ENCODE measurements around the gene RGS8.

The RGS8 gene, protein sequence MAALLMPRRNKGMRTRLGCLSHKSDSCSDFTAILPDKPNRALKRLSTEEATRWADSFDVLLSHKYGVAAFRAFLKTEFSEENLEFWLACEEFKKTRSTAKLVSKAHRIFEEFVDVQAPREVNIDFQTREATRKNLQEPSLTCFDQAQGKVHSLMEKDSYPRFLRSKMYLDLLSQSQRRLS

DNA sequence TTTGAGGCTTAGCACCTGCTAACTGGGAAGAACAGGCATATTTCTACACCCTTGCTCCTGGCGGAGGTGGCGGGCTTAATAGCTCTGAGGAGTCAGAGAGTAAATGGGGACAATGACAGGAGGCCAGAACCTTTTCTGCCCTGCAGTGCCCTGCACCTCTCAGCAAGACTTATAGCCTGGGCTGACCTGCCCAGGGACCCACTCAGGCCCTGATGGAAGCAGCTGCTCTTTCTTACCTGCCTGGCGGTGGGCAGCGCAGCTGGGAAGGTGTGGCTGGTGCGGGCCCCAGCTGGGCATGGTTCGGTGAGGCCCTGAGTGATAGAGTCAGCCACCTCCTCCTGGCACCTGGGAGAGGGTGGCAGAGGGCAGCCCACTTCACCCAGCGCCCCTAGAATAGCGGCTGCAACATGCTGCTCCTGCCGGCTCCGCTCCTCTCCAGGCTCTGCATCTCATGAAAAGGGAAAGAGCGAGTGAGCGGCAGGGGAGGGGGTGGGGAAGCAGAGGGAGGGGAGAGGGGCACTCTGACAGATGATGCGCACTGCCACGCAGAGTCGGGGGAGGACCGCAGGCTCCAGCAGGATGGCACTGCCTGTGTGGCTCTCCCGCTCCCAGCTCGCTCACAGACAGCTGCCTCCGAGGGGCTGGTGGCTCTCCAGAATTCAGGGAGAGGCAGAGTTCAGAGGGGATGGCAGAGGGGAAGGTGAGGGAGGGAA is at the start of gene RGS8:
Gene RGS8, minus strand, starts transcription at position 472 of the 713 bp plus-strand sequence. CDS start 14,938 bp downstream, outside the sequence.
- Histone ChIP-seq H3K9me3 (ENCODE audit: control insufficient read depth, insufficient read depth, low read length) (no peaks in the 10 kb centered on the region), H3K9ac (ENCODE audit: low read depth, low read length) (no peak within 1 kb of the TSS), H3K27me3 (ENCODE audit: control insufficient read depth, insufficient read depth, low read length) (peaks cover 62% of the 10 kb centered on the region), H3K36me3 (ENCODE audit: control insufficient read depth, insufficient read depth, low read length) (no peaks in the 10 kb centered on the region), H3K4me1 (ENCODE audit: control insufficient read depth, insufficient read depth, low read length) (peaks cover 3% of the 10 kb centered on the region), H3K4me3 (ENCODE audit: low read depth, low read length) (peak within 1 kb of the TSS; percentile 39)

DNA sequence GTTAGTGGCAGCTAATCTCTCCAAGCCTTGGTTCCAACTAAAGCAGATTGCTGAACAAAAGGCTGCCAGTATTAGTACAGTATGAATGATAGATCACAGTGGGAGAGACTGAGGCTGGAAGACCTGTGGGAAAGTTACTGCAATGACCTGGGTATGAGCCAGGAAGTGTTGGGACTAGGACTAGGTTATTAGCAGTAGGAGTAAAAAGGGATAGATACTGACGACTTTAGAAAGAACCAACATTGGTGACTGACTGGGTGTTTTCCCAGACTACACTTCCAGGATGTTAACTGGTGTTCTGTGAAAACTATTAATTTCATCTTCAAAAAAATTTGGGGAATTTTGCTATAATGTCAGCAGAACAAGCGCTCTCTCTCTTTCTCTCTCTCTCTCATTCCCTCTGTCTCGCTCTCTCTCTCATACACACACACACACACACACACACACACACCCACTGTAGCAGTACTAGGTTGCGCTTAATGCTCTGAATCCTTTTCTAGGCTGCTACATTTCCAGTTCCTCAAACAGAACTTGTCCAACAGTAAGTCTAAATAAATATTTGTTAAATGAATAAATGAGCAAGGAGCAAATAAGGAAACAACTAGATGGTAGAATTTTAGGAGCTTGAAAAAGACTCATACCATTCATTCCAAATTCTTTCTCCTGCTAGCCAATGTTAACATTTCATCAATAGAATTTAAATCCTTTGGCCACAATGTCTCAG is 47.6 kb upstream of the RGS8 start:
- H3K27me3 ChIP-seq (ENCODE audit: control insufficient read depth, insufficient read depth, low read length): no peaks in the 10 kb centered on the region
- H3K9ac ChIP-seq (ENCODE audit: low read depth, low read length): no peak overlapping the region
- H3K9me3 ChIP-seq (ENCODE audit: control insufficient read depth, insufficient read depth, low read length): no peaks in the 10 kb centered on the region
- no peaks in the 10 kb centered on the region for H3K4me1 ChIP-seq (ENCODE audit: control insufficient read depth, insufficient read depth, low read length)
- H3K4me3 ChIP-seq (ENCODE audit: low read depth, low read length): no peak overlapping the region
- H3K36me3 ChIP-seq (ENCODE audit: control insufficient read depth, insufficient read depth, low read length): no peaks in the 10 kb centered on the region

DNA sequence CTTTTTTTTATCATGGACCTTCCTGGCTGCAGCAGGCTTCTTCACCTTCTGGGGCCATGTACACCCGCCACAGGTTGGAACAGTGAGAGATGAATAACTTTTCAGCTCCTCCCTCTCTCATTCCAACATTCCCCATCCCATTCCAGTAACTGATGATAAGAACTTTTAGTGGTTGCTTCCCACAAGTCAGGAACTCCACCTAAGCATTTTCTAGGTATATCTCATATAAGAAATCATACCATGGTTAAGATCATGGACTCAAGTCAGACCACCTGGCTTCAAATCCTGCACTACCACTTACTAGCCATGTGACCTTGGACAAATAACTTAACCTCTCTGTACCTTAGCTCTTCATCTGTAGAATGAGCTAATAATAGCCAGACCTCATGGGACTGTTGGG is 42.5 kb upstream of the RGS8 start:
- H3K4me3 ChIP-seq (ENCODE audit: low read depth, low read length): no peak overlapping the region
- H3K27me3 ChIP-seq (ENCODE audit: control insufficient read depth, insufficient read depth, low read length): no peaks in the 10 kb centered on the region
- no peaks in the 10 kb centered on the region for H3K9me3 ChIP-seq (ENCODE audit: control insufficient read depth, insufficient read depth, low read length)
- H3K9ac ChIP-seq (ENCODE audit: low read depth, low read length): no peak overlapping the region
- no peaks in the 10 kb centered on the region for H3K36me3 ChIP-seq (ENCODE audit: control insufficient read depth, insufficient read depth, low read length)
- H3K4me1 ChIP-seq (ENCODE audit: control insufficient read depth, insufficient read depth, low read length): no peaks in the 10 kb centered on the region

DNA sequence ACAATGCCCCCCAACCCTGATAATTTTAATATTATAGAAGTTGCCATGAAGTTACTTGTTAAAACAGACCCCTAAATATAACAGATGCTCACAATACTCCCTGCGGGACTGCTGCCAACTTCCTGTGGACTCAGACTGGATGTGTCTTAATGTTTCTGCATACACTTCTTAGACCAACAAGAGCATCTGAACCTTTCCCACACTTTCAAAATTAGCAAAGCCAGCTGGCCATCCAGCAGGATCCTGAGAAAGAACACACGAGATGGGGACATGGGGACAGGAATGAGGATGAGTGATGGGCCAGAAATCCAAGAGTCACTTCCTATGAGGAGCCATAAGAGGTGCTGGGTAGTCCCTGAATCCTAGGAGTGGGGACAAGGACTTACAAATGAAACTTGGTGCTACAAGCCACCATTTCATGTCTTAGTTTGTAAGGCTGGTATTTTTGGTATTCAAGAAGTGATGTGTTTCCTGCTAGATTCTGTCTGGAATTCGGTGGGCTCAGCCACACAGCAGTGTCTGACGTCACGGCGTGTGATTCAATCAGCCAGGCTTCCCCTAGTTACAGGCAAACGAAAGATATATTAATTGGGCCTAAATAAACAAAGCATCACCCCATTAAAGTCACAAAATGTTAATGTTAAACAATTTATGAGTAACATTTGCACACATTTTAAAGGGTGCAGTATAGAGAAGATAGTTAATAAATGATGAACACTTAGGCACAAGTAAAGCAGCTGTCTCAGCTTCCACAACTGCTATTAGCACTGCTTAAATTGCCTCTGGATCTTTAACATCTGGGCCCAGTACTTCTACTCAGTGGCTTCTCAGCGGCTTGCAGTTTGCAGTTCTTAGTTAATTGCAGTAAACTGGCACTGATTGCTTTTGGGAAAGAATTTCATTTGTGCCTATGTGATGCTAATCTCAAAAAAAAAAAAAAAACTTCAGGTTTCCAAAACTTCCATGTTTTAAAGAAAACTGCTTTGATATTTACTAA is 41.2 kb upstream of the RGS8 start:
- no peaks in the 10 kb centered on the region for H3K27me3 ChIP-seq (ENCODE audit: control insufficient read depth, insufficient read depth, low read length)
- no peaks in the 10 kb centered on the region for H3K36me3 ChIP-seq (ENCODE audit: control insufficient read depth, insufficient read depth, low read length)
- no peak overlapping the region for H3K4me3 ChIP-seq (ENCODE audit: low read depth, low read length)
- no peaks in the 10 kb centered on the region for H3K4me1 ChIP-seq (ENCODE audit: control insufficient read depth, insufficient read depth, low read length)
- no peaks in the 10 kb centered on the region for H3K9me3 ChIP-seq (ENCODE audit: control insufficient read depth, insufficient read depth, low read length)
- no peak overlapping the region for H3K9ac ChIP-seq (ENCODE audit: low read depth, low read length)

DNA sequence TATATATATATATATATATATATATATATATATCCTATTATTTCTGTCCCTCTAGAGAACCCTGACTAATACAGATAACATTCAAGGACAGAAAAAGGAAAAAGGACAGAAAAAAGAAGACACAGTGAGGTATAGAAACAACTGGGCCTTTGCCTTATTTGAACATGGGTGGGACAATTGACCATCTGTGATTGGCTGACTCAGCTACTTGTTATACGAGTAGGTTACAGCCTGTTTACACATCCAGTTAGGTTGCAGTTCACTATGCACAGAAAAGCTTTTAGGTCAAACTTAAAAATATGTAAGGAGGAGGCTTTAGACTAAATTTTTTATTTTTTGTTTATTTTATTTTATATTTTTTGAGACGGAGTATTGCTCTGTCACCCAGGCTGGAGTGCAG is 39.8 kb upstream of the RGS8 start:
- H3K4me3 ChIP-seq (ENCODE audit: low read depth, low read length): no peak overlapping the region
- H3K9me3 ChIP-seq (ENCODE audit: control insufficient read depth, insufficient read depth, low read length): no peaks in the 10 kb centered on the region
- H3K9ac ChIP-seq (ENCODE audit: low read depth, low read length): no peak overlapping the region
- no peaks in the 10 kb centered on the region for H3K36me3 ChIP-seq (ENCODE audit: control insufficient read depth, insufficient read depth, low read length)
- no peaks in the 10 kb centered on the region for H3K4me1 ChIP-seq (ENCODE audit: control insufficient read depth, insufficient read depth, low read length)
- no peaks in the 10 kb centered on the region for H3K27me3 ChIP-seq (ENCODE audit: control insufficient read depth, insufficient read depth, low read length)

DNA sequence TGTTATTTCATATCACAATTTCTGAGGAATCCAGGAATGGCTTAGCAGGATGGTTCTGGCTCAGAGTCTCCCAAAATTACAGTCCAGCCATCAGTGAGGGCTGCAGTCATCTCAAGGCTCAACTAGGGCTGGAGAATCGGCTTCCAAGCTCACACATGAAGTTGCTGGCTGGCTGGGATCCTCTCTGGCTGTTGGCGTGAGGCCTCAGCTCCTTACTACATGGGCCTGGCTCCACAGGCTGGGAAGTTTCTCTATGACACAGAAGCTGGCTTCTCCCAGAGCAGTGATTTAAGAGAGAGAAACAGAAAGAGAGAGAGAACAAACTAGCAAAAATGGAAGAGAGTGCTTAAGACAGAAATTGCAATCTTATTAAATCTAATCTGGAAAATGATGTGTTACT is 38.8 kb upstream of the RGS8 start:
- no peaks in the 10 kb centered on the region for H3K36me3 ChIP-seq (ENCODE audit: control insufficient read depth, insufficient read depth, low read length)
- no peak overlapping the region for H3K9ac ChIP-seq (ENCODE audit: low read depth, low read length)
- H3K9me3 ChIP-seq (ENCODE audit: control insufficient read depth, insufficient read depth, low read length): no peaks in the 10 kb centered on the region
- H3K4me1 ChIP-seq (ENCODE audit: control insufficient read depth, insufficient read depth, low read length): no peaks in the 10 kb centered on the region
- no peaks in the 10 kb centered on the region for H3K27me3 ChIP-seq (ENCODE audit: control insufficient read depth, insufficient read depth, low read length)
- no peak overlapping the region for H3K4me3 ChIP-seq (ENCODE audit: low read depth, low read length)

DNA sequence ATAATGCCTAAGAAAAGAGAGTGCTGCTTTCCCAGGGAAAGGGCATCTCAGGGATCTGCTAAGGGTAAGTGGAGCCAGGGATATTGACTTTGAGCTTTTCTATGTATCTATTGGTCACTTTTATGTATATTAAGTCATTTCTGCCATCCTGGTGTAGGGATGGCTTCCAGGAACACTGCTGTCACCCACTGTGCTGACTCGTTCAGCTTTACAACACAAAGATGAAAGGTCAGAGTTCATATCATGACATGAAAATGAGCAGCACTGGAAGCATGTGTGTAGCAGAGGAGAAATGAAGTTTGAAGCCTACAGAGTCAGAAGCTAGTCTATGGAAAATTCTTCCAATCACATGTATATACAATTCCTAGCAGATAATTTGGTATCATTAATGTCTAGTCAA is 37.1 kb upstream of the RGS8 start:
- Histone ChIP-seq H3K9me3 (ENCODE audit: control insufficient read depth, insufficient read depth, low read length) (no peaks in the 10 kb centered on the region), H3K9ac (ENCODE audit: low read depth, low read length) (no peak overlapping the region), H3K4me3 (ENCODE audit: low read depth, low read length) (no peak overlapping the region), H3K27me3 (ENCODE audit: control insufficient read depth, insufficient read depth, low read length) (no peaks in the 10 kb centered on the region), H3K4me1 (ENCODE audit: control insufficient read depth, insufficient read depth, low read length) (peaks cover 2% of the 10 kb centered on the region), H3K36me3 (ENCODE audit: control insufficient read depth, insufficient read depth, low read length) (no peaks in the 10 kb centered on the region)

DNA sequence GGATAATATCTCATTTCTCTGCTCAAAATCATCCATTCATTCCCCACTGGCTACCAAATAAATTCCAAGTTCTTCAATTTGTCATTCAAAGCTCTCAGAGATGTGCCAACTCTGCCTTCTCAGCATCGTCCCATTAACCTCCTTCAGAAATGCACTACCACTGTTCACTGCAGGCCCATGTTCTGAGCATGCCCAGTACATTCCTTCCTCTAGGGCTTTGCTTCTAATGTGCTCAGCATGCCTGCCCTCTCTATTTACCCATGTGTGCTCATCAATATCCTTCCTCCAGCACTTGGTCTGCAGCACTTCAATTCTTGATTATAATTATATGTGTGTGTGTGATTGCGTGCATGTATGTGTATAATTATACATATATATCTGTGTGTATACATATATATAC is 36.1 kb upstream of the RGS8 start:
- Histone ChIP-seq H3K27me3 (ENCODE audit: control insufficient read depth, insufficient read depth, low read length) (no peaks in the 10 kb centered on the region), H3K36me3 (ENCODE audit: control insufficient read depth, insufficient read depth, low read length) (no peaks in the 10 kb centered on the region), H3K4me1 (ENCODE audit: control insufficient read depth, insufficient read depth, low read length) (peaks cover 2% of the 10 kb centered on the region), H3K4me3 (ENCODE audit: low read depth, low read length) (no peak overlapping the region), H3K9ac (ENCODE audit: low read depth, low read length) (no peak overlapping the region), H3K9me3 (ENCODE audit: control insufficient read depth, insufficient read depth, low read length) (no peaks in the 10 kb centered on the region)

DNA sequence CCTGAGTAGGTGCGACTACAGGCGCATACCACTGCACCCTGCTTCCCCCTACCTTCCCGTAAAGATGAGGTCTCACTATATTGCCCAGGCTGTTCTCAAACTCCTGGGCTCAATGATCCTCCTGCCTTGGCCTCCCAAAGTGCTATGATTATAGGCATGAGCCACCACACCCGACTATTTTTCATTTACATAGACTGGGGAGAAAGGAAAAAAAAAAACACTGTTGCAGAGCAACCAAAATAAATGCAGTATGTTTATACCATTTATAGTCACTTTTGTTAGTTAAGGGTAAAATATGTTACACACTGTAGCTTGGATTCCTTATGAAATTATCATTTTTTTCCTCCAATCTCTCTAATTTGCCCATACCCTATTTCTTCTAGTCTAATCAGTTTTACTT is 35.2 kb upstream of the RGS8 start:
- Histone ChIP-seq H3K4me3 (ENCODE audit: low read depth, low read length) (no peak overlapping the region), H3K9ac (ENCODE audit: low read depth, low read length) (no peak overlapping the region), H3K9me3 (ENCODE audit: control insufficient read depth, insufficient read depth, low read length) (no peaks in the 10 kb centered on the region), H3K4me1 (ENCODE audit: control insufficient read depth, insufficient read depth, low read length) (peaks cover 2% of the 10 kb centered on the region), H3K27me3 (ENCODE audit: control insufficient read depth, insufficient read depth, low read length) (no peaks in the 10 kb centered on the region), H3K36me3 (ENCODE audit: control insufficient read depth, insufficient read depth, low read length) (no peaks in the 10 kb centered on the region)

DNA sequence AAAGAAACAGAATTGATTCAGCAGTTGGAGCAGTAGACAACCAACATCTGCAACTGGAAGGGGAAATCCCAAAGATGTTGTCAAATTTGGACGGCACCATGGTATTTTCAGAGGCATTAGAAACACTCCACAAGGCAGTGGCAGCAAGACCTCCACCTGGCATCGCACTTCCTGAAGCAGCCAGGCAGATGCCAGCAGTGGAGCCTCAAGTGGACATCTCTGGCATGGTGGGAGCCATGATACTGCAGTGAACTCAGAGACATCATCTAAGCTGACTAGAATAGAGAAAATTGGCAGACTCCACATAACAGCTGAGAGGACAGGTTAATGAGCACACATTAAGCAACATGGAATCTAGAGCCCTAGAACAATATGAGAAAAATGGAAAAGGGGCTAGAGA is 33.9 kb upstream of the RGS8 start:
- H3K4me3 ChIP-seq (ENCODE audit: low read depth, low read length): no peak overlapping the region
- H3K9ac ChIP-seq (ENCODE audit: low read depth, low read length): no peak overlapping the region
- no peaks in the 10 kb centered on the region for H3K36me3 ChIP-seq (ENCODE audit: control insufficient read depth, insufficient read depth, low read length)
- H3K9me3 ChIP-seq (ENCODE audit: control insufficient read depth, insufficient read depth, low read length): no peaks in the 10 kb centered on the region
- H3K27me3 ChIP-seq (ENCODE audit: control insufficient read depth, insufficient read depth, low read length): no peaks in the 10 kb centered on the region
- H3K4me1 ChIP-seq (ENCODE audit: control insufficient read depth, insufficient read depth, low read length): peaks cover 2% of the 10 kb centered on the region

All from iPS-15b (cell line).